22Rv1 (cell line): ENCODE results near the gene ABRAXAS1.

Source experiments
- CTCF ChIP-seq: fragments of 450-650 bp; IDR thresholded peaks from 2 replicates; pipeline ENCODE4 v1.5.1; 2017; ENCODE audit warnings: mild to moderate bottlenecking
- ZFX ChIP-seq: fragments of 450-650 bp; IDR thresholded peaks from 2 replicates; pipeline ENCODE4 v1.6.1; 2017; ENCODE audit warnings: antibody characterized with exemption, borderline replicate concordance

DNA sequence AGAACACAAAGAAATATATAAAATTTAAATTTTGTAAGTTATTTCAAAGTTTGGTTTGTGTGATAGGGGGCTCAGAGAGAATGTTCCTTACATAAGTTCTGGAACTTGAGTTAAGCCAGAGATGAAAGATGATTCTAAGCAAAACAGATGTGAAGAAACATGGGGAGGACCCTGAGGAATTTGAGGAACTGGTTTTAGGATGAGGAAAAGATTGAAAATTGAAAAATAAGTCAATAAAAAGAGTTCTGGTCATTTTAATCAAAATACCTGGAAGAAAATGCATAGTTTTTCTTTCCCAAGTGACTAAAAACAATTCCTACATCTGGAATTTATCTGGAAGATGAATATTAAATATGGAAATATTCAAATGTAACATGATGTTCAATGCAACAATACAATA is 66.7 kb downstream of the ABRAXAS1 start:
- TF ChIP-seq CTCF (no peak), ZFX (no peak)
